ENCODE data around the gene ZBTB8OS.
"Not testable (repeated sequence)": the region's sequence is repeated elsewhere in the genome, so short reads cannot be mapped to it uniquely, and the experiment has no call there.

ZBTB8OS gene

DNA sequence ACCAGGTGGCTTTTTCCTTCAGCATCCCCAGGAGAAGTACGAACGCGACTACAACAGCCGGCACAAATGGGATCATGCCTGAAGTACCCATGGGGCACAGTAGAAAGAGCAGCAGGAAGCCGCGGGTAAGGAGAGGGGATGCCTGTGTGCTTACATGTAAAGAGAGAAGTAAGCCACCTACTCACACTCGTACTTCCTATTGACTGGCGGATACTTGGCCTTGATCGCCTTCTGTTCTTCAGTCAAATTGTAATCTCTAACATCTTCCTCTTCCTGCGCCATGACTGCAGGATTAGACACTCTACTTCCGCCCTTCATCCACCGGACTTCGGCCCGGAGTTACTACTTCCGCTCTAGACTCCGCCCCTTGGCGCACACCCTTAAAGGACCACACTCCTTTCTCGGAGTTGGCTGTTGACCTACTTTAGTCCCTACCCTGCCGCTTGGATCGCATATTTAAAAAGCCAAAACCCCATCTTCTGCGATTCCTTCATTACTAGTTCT is at the start of gene ZBTB8OS:
ZBTB8OS (minus strand) TSS at position 303 of the 504 bp plus-strand sequence; CDS start at position 282, 21 bp downstream.
- DNase-seq: peak; percentile 93

- DNase-seq: not testable (repeated sequence)
Measured at GRCh38 chr1:32696996-32697395, 46.6 kb upstream of the ZBTB8OS start.

GRCh38 chr1:32696041-32696440 is 45.7 kb upstream of the ZBTB8OS start:
- no peak for DNase-seq

- DNase-seq: no peak
Measured at GRCh38 chr1:32695098-32695904, 45.0 kb upstream of the ZBTB8OS start.

DNA sequence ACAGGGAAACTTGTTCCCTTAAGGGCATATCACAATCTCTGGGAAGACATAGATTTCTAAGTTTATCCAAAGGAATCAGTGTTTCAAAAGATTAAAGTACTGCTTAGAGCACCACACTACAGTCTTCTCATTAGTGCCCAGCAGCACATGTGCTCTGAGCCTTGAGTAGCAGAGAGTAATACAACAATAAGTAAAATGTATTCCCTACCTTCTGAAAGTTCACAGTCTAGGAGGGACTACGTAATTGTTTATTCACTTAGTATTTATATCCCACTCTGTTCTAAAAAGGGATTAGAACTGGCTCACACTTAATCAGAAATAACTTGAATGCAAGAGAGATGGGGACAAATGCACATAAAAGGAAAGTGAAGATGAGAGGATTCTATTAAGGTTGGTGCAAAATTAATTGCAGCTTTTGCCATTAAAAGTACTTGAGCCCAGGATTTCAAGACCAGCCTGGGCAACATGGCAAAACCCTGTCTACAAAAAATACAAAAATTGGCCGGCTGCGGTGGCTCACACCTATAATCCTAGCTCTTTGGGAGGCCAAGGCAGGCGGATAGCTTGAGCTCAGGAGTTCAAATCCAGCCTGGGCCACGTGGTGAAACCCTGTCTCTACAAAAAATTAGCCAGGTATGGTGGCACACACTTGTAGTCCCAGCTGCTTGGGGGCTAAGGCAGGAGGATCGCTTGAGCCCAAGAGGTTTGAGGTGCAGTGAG is 43.3 kb upstream of the ZBTB8OS start:
- no peak for DNase-seq

DNA sequence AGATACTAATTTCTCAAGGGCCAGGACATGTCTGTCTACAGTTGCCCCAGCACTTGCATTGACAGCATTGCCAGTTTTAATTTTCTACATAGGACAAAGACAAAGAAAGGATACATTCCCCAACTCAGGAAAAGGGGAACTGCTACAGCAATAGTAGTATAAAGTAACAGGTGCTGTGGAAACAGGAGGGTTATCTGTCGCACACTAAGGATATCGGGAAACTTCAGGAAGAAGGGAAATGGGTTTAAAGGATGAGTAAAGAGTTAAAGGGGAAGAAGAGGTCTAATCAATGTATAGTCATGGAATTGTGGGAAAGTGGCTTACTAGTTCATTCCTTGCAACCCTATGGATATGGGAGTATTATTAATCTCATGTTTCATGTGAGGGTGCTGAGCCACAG is 36.0 kb upstream of the ZBTB8OS start:
- DNase-seq: no peak

DNA sequence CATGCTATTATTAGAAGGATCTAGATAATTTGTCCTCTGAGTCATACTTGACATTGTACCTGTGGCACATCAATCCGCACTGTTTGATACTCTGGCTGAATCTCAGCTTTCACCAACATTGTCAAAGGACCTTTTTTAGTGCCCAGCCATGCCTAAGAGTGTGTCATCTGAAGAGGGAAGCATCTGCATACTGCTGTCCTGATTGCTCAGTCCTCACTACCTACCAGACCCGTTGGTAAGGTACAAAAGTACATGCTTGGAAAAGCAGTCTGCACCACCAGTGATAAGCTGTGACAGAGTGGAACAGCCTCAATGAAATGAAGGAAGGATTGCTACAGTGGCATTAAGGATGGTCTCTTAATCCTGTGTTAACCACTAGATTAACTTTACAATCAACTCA is 35.1 kb upstream of the ZBTB8OS start:
- no peak for DNase-seq

DNA sequence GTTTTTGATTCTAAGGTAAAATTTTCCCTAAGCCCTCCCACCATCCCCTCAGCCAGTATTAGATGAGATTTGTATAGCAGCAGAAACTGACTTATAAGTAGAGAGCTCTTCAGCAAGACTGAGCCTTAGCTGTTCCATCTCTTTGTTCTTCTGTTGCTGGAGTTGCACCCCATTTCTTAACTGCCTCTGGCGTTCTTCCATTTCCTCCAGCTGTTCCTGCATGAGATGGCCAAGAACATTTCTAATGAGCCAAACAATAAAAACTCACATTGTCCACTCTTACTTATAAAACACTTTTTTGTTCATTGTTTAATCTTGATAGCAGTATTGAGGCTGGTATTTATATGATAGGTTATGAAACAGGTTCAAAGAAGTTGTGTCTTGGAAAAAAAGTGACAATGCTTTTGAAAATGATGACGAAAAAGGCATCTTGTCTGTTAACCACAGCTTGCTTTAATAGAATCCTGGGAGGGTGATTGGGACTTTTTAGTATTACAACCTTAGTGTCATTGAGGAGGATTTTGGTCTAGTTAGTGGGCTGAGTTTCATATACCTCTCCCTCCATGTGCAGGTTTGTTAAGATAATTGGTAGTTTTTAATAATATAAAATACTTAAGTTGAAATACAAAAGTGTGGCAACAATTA is 33.9 kb upstream of the ZBTB8OS start:
- DNase-seq: no peak

DNA sequence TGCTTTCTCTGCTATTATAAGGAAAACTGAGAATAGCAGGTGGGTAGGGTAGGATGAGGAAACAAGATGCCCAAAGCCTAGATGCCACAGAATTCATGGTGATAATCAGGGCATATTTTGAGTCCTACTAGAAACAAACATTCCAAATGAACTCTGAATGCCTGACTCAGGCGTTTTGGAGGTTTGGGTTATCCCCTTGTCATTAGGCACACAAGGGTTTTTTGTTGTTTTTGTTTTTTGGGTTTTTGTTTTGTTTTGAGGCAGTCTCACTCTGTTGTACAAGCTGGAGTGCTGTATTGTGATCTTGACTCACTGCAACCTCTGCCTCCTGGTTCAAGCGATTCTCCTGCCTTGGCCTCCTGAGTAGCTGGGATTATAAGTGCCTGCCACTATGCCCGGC is 33.0 kb upstream of the ZBTB8OS start:
- no peak for DNase-seq

- no peak for DNase-seq
Measured at GRCh38 chr1:32681999-32682398, 31.6 kb upstream of the ZBTB8OS start.

GRCh38 chr1:32681509-32681908 is 31.2 kb upstream of the ZBTB8OS start:
- no peak for DNase-seq

- DNase-seq: no peak
Measured at GRCh38 chr1:32680642-32681041, 30.3 kb upstream of the ZBTB8OS start.

GRCh38 chr1:32679993-32680392 is 29.6 kb upstream of the ZBTB8OS start:
- not testable (repeated sequence) for DNase-seq

DNA sequence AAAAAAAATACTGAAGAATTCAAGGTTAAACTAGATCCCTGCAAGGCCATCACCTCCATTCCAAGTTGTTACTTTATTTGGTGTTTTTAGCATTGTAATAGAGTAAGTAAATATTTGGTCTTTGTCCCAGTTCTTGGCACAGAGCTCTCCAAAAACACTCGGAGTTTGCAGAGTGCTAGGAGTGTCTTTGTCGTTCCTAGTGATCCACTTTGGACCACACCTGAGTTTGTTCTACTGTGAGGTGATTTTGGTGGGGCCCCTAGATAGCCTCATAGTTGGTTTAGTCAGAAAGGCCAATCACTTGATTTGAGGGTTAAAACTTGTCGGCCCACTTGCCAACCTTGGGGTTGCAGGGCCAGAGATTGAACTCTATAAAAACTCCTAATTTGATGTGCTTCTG is 26.6 kb upstream of the ZBTB8OS start:
- no peak for DNase-seq

GRCh38 chr1:32668716-32669115 is 18.4 kb upstream of the ZBTB8OS start:
- DNase-seq: not testable (repeated sequence)

DNA sequence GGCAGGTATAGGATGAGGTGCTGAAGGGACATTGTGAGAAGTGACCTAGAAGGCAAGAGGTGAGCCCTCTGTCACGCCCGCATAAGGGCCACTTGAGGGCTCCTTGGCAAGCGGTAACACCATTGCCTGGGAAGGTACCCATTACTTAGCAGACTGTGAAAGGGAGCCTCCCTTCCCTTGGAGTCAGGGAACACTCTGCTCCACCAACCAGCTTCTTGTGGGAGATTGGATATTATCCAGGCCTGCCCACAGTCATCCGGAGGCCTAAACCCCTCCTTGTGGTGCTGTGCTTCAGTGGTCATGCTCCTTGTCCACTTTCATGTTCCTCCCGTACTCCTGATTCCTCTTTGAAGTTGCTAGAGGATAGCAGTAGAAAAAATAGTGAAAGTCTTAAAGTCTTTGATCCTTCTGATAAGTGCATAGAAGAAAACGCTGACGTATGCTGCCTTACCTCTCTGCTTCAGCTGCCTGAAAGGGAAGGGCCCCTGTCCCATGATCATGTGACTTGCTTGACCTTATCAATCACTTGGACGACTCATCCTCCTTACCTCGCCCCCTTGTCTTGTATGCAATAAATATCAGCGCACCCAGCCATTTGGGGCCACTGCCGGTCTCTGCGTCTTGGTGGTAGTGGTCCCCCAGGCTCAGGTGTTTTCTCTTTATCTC is 16.7 kb upstream of the ZBTB8OS start:
- DNase-seq: no peak

DNA sequence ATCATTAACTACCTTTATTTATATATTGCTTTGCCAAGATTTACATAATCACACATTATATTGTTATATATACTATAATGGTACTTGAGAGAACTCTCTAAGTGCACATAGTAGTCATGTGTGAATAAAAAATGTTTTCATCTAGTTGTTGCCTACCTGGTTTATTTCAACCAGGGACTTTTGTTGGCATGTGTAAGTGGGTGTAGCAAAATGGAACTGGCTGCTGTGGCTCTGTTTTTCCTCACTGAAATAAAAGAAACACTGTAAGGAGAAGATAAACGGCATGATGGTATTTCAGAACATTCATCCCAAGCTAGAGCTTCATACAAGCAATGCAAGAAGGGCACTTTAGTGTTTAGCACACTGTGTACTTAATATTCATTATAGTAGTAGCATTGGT is 15.6 kb upstream of the ZBTB8OS start:
- no peak for DNase-seq

GRCh38 chr1:32659581-32659980 is 9.2 kb upstream of the ZBTB8OS start:
- DNase-seq: no peak

- no peak for DNase-seq
Measured at GRCh38 chr1:32652244-32652962, 2.1 kb upstream of the ZBTB8OS start.

- DNase-seq: no peak
Measured at GRCh38 chr1:32651461-32652073, 1.2 kb upstream of the ZBTB8OS start.

DNA sequence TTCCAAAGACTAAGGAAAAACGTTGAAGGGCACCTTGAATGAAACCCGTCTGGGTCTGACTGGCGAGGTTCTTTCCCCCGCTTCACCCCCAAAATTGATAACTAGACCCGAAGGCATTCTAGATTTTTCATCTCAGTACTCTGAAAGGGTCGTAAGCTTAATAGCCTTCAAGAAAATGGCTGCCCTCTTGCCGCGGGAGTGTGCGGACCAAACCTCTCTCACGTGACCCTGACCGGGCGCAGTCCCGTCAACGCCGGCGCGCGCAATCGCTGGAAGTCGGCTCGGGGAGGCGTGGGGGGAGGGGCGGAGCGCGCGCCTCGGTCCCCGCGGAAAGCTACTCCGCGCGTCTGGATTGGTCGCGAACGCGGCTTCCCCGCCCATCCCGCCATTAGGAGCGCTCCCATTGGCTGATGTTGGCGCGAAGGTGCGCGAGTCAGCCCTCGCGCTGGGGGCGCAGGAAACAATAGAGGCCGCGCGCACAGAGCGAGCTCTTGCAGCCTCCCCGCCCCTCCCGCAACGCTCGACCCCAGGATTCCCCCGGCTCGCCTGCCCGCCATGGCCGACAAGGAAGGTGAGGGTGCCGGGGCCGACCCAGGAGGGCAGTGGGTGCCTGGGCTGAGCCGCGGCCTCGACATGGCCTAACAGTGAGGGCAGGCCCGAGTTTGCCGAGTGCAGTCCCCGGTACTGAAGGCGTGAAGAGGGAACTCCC is 556 bp upstream of the ZBTB8OS start, which contains the start of gene RBBP4:
RBBP4 (plus strand) TSS at position 457 of the 709 bp plus-strand sequence; CDS start at position 556, 99 bp downstream.
- DNase-seq: peak; percentile 99
